NB4 (cell line): ENCODE data around the gene DPP7.

Experiments used
- DNase-seq: peaks from one replicate; pipeline ENCODE4 v3.0.0; 2010; ENCODE audit warnings: low read depth
- H3K4me3 ChIP-seq: one replicate; pipeline ENCODE4 v1.5.1; 2011; ENCODE audit warnings: mild to moderate bottlenecking, low read depth, low read length, moderate library complexity
- CTCF ChIP-seq: IDR thresholded peaks from one replicate; pipeline ENCODE4 v1.5.1; 2012; ENCODE audit warnings: low read depth, low read length
- MAX ChIP-seq: IDR thresholded peaks from 2 replicates; pipeline ENCODE4 v1.6.1; 2011; ENCODE audit warnings: low read depth, low read length
- MYC ChIP-seq: IDR thresholded peaks from 2 replicates; pipeline ENCODE4 v1.6.1; 2011; ENCODE audit warnings: low read depth, low read length
- POLR2A ChIP-seq: IDR thresholded peaks from 2 replicates; pipeline ENCODE4 v1.6.1; 2011; ENCODE audit warnings: mild to moderate bottlenecking; ENCODE audit not compliant: insufficient read length; ENCODE audit errors: extremely low read depth

The DPP7 gene

GRCh38 chr9:137148661-137149060 lies 34.1 kb upstream of the DPP7 start:
- no peak for DNase-seq
- H3K4me3 ChIP-seq: no peak overlapping the region
- TF ChIP-seq MYC (no peak), MAX (no peak), CTCF (no peak), POLR2A (no peak)

GRCh38 chr9:137148242-137148641 lies 33.7 kb upstream of the DPP7 start:
- TF ChIP-seq MYC (no peak), POLR2A (no peak), MAX (no peak), CTCF (no peak)
- DNase-seq: no peak
- H3K4me3 ChIP-seq: no peak overlapping the region

- no peak for DNase-seq
- TF ChIP-seq POLR2A: no peak
- TF ChIP-seq MAX: no peak
- no peak for TF ChIP-seq CTCF
- no peak for TF ChIP-seq MYC
- H3K4me3 ChIP-seq: no peak overlapping the region
These were observed 33.2 kb upstream of the DPP7 start for GRCh38 chr9:137147793-137148160.

- no peak for TF ChIP-seq POLR2A
- no peak for TF ChIP-seq MYC
- TF ChIP-seq MAX: peak; percentile 10; the same call in 1 of the 2 replicates
These were observed 32.7 kb upstream of the DPP7 start for GRCh38 chr9:137147091-137147792.

GRCh38 chr9:137146527-137146918 lies 32.0 kb upstream of the DPP7 start:
- no peak overlapping the region for H3K4me3 ChIP-seq
- no peak for TF ChIP-seq MYC
- no peak for DNase-seq

More at GRCh38 chr9:137147091-137147792, 32.7 kb upstream of the DPP7 start:
- H3K4me3 ChIP-seq: no peak overlapping the region
- no peak for DNase-seq

GRCh38 chr9:137145731-137146526 lies 31.4 kb upstream of the DPP7 start:
- no peak for DNase-seq
- no peak overlapping the region for H3K4me3 ChIP-seq
- no peak for TF ChIP-seq POLR2A
- no peak for TF ChIP-seq CTCF
